GM19099 (cell line): ENCODE results near the gene THAP11.

Source experiments
- POLR2A ChIP-seq: IDR thresholded peaks from 3 replicates; pipeline ENCODE4 v1.6.1; 2011; ENCODE audit warnings: low read depth; ENCODE audit not compliant: insufficient read length; ENCODE audit errors: extremely low read depth

THAP11 gene

GRCh38 chr16:67847064-67847861 is 5.1 kb downstream of the THAP11 start, which contains the start of gene CENPT:
Gene CENPT, minus strand, starts transcription at chr16:67847693. Its CDS starts 13,834 bp downstream, at chr16:67833859.
- no peak for TF ChIP-seq POLR2A

GRCh38 chr16:67848118-67848517 is 6.0 kb downstream of the THAP11 start:
- no peak for TF ChIP-seq POLR2A

- no peak for TF ChIP-seq POLR2A
Measured at GRCh38 chr16:67853670-67854069, 11.6 kb downstream of the THAP11 start.

- TF ChIP-seq POLR2A, result no peak
Measured at GRCh38 chr16:67855789-67856188, 13.7 kb downstream of the THAP11 start.

- no peak for TF ChIP-seq POLR2A
Measured at GRCh38 chr16:67856927-67857546, 14.9 kb downstream of the THAP11 start.

GRCh38 chr16:67857547-67858233 is 15.6 kb downstream of the THAP11 start:
- TF ChIP-seq POLR2A, result no peak

GRCh38 chr16:67858500-67858899 is 16.4 kb downstream of the THAP11 start:
- TF ChIP-seq POLR2A, result no peak

GRCh38 chr16:67860589-67861398 is 18.7 kb downstream of the THAP11 start:
- TF ChIP-seq POLR2A, result no peak

GRCh38 chr16:67861877-67862276 is 19.8 kb downstream of the THAP11 start:
- no peak for TF ChIP-seq POLR2A

GRCh38 chr16:67862623-67863583 is 20.8 kb downstream of the THAP11 start:
- no peak for TF ChIP-seq POLR2A

- TF ChIP-seq POLR2A, result no peak
Measured at GRCh38 chr16:67864594-67864993, 22.5 kb downstream of the THAP11 start.

- no peak for TF ChIP-seq POLR2A
Measured at GRCh38 chr16:67865318-67865717, 23.2 kb downstream of the THAP11 start.

- TF ChIP-seq POLR2A, result no peak
Measured at GRCh38 chr16:67868290-67868689, 26.2 kb downstream of the THAP11 start.

- TF ChIP-seq POLR2A, result no peak
Measured at GRCh38 chr16:67869653-67870052, 27.5 kb downstream of the THAP11 start.
